Keratinocyte (primary cell): Measurements from ENCODE around the gene VRK1. TPM values are rescaled to one million over a fixed set of nuclear protein-coding genes. Genes with fewer than 3 reads are reported as not detected.

ENCODE experiments used
- DNase-seq: peaks from one replicate; pipeline ENCODE4 v3.0.0-alpha.2; 2011; ENCODE audit warnings: low read depth, missing footprints, low spot score
- FAIRE-seq: peaks from 2 replicates; lab custom pipeline; 2011; peaks lifted over from hg19 to GRCh38; lab: Jason Lieb, UNC
- H2AFZ ChIP-seq: 2 replicates; pipeline ENCODE4 v1.6.0; 2012; ENCODE audit warnings: low read length, control low read depth, inconsistent platforms; ENCODE audit not compliant: control insufficient read depth
- H3K27ac ChIP-seq: 2 replicates; pipeline ENCODE4 v1.5.1; 2011; ENCODE audit warnings: low read length; ENCODE audit not compliant: control insufficient read depth, insufficient read depth
- H3K27me3 ChIP-seq: 3 replicates; pipeline ENCODE4 v1.6.0; 2011; ENCODE audit warnings: low read length; ENCODE audit not compliant: control insufficient read depth, insufficient read depth; ENCODE audit errors: extremely low read depth
- H3K36me3 ChIP-seq, 2 experiments: 2 replicates in 1 of 2; 3 replicates in 1 of 2; pipeline ENCODE4 v1.5.1; 2011; ENCODE audit warnings: low read length in 2 of 2, mild to moderate bottlenecking in 1 of 2; ENCODE audit not compliant: control insufficient read depth in 2 of 2, insufficient read depth in 2 of 2; ENCODE audit errors: extremely low read depth in 1 of 2
- H3K4me1 ChIP-seq: 3 replicates; pipeline ENCODE4 v1.5.1; 2011; ENCODE audit warnings: low read length; ENCODE audit not compliant: control insufficient read depth, insufficient read depth; ENCODE audit errors: extremely low read depth
- H3K4me2 ChIP-seq: 3 replicates; pipeline ENCODE4 v1.6.0; 2011; ENCODE audit warnings: low read depth, low read length; ENCODE audit not compliant: control insufficient read depth, insufficient read depth; ENCODE audit errors: extremely low read depth
- H3K4me3 ChIP-seq, 3 experiments: fragments of 200-600 bp in 1 of 3; sonication (generic) in 1 of 3; 2 replicates in 2 of 3; 3 replicates in 1 of 3; pipeline ENCODE4 v1.5.1; 2011 to 2016; ENCODE audit warnings: low read length in 3 of 3, mild to moderate bottlenecking in 3 of 3, control low read depth in 2 of 3, inconsistent platforms in 1 of 3, low read depth in 1 of 3, mixed read lengths in 1 of 3, mixed run types in 1 of 3, moderate library complexity in 1 of 3; ENCODE audit not compliant: control insufficient read depth in 2 of 3, insufficient read depth in 2 of 3; ENCODE audit errors: extremely low read depth in 1 of 3
- H3K79me2 ChIP-seq: 2 replicates; pipeline ENCODE4 v1.6.0; 2012; ENCODE audit warnings: low read length; ENCODE audit not compliant: control insufficient read depth, insufficient read depth
- H3K9ac ChIP-seq: 3 replicates; pipeline ENCODE4 v1.6.0; 2011; ENCODE audit warnings: low read length; ENCODE audit not compliant: control insufficient read depth, insufficient read depth; ENCODE audit errors: extremely low read depth
- H3K9me1 ChIP-seq: 3 replicates; pipeline ENCODE4 v1.6.0; 2011; ENCODE audit warnings: low read length; ENCODE audit not compliant: control insufficient read depth, insufficient read depth; ENCODE audit errors: extremely low read depth
- H3K9me3 ChIP-seq: 2 replicates; pipeline ENCODE4 v1.5.1; 2012; ENCODE audit warnings: low read depth, low read length; ENCODE audit not compliant: control insufficient read depth
- H4K20me1 ChIP-seq: 3 replicates; pipeline ENCODE4 v1.6.0; 2011; ENCODE audit warnings: low read length; ENCODE audit not compliant: control insufficient read depth, insufficient read depth; ENCODE audit errors: extremely low read depth
- EZH2 ChIP-seq: IDR thresholded peaks from one replicate; pipeline ENCODE4 v1.6.1; 2012; ENCODE audit warnings: inconsistent platforms, mild to moderate bottlenecking, low read length, moderate library complexity
- dilution Hi-C: fragments of 300-500 bp; cut with MboI; formaldehyde crosslinking; loops from one replicate; pipeline ENCODE4 v1.7.0; 2020; ENCODE audit warnings: low sequenced_read_pairs; ENCODE audit not compliant: extremely low pct_ligation_motif_present
- polyA plus RNA-seq, 5 experiments: library from polyadenylated mRNA; depleted of rRNA in 3 of 5; stranded (reverse) in 3 of 5; stranded (forward) in 1 of 5; unstranded in 1 of 5; fragments of >200 nt; gene quantifications; 1 replicate in 1 of 5; 2 replicates in 3 of 5; 3 replicates in 1 of 5; pipeline versions ENCODE4 v1.2.1 to v1.2.3, GENCODE V29; 2011 to 2012; ENCODE audit warnings: missing spikeins in 2 of 5, low read depth in 1 of 5, low replicate concordance in 1 of 5
- TF ChIP-seq, protein P1 (sequence below), 3 experiments: IDR thresholded peaks in 1 of 3; conservative IDR thresholded peaks in 1 of 3; optimal IDR thresholded peaks in 1 of 3; 2 replicates in 2 of 3; 3 replicates in 1 of 3; pipeline versions ENCODE3 to v1.5.1; 2011; ENCODE audit warnings: low read length in 3 of 3, mild to moderate bottlenecking in 3 of 3, moderate library complexity in 2 of 3, control low read depth in 1 of 3, inconsistent platforms in 1 of 3; ENCODE audit not compliant: insufficient read depth in 2 of 3; ENCODE audit errors: extremely low read depth in 1 of 3

VRK1 gene
- polyA plus RNA-seq, 1 donor (not counting 4 experiments of a cell fraction or from before 2014, with no cell fraction given), result 27.1 TPM

GRCh38 chr14:96844857-96845570 lies 47.8 kb downstream of the VRK1 start:
- FAIRE-seq, result no peak

DNA sequence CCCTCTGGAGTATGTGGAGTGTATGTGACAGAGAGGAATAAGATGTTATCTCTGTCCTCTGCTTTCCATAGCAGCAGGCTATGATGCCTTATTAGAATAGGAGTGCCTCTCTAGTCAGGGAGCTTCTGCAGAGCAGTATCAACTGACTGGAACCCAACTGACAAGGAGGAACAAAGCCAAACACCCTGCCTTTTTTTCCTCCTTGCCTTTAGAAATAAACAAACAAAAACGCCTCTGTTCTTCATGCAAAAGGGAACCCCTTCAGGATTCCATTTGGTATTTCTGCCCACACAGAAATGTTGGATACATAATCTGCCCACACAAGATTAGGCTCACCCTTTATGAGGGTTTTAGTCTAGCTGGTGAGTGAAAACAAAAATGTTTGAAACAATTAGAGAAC lies 50.3 kb downstream of the VRK1 start:
- Histone ChIP-seq H3K9me3 (no peaks in the 10 kb centered on the region), H3K4me1 (no peaks in the 10 kb centered on the region), H3K27ac (no peak overlapping the region), H2AFZ (no peak overlapping the region), H3K9ac (no peak overlapping the region), H4K20me1 (no peaks in the 10 kb centered on the region), H3K9me1 (no peaks in the 10 kb centered on the region), H3K4me3 (no peak overlapping the region), H3K36me3 (peaks cover 0 to 4% of the 10 kb centered on the region in 2 experiments), H3K4me2 (no peak overlapping the region), H3K27me3 (no peaks in the 10 kb centered on the region), H3K79me2 (no peaks in the 10 kb centered on the region)
- dilution Hi-C loops, result no loop called here
- TF ChIP-seq, protein P1, sequence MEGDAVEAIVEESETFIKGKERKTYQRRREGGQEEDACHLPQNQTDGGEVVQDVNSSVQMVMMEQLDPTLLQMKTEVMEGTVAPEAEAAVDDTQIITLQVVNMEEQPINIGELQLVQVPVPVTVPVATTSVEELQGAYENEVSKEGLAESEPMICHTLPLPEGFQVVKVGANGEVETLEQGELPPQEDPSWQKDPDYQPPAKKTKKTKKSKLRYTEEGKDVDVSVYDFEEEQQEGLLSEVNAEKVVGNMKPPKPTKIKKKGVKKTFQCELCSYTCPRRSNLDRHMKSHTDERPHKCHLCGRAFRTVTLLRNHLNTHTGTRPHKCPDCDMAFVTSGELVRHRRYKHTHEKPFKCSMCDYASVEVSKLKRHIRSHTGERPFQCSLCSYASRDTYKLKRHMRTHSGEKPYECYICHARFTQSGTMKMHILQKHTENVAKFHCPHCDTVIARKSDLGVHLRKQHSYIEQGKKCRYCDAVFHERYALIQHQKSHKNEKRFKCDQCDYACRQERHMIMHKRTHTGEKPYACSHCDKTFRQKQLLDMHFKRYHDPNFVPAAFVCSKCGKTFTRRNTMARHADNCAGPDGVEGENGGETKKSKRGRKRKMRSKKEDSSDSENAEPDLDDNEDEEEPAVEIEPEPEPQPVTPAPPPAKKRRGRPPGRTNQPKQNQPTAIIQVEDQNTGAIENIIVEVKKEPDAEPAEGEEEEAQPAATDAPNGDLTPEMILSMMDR (optimal IDR thresholded peaks at IDR 0.05 in 1 of 3, IDR thresholded peaks at IDR 0.05 in 1 of 3, conservative IDR thresholded peaks at IDR 0.05 in 1 of 3; ENCODE audit: extremely low read depth in 1 of 3, insufficient read depth in 2 of 3, low read length in 3 of 3), result no peak
- no peak for TF ChIP-seq EZH2
- FAIRE-seq (no peak), DNase-seq (no peak)

More at GRCh38 chr14:96844857-96845570, 47.8 kb downstream of the VRK1 start:
- Histone ChIP-seq H2AFZ (no peak overlapping the region), H3K4me3 (no peak overlapping the region), H3K27ac (no peak overlapping the region), H4K20me1 (no peaks in the 10 kb centered on the region), H3K4me2 (no peak overlapping the region), H3K9ac (no peak overlapping the region), H3K4me1 (no peaks in the 10 kb centered on the region), H3K9me1 (no peaks in the 10 kb centered on the region), H3K9me3 (no peaks in the 10 kb centered on the region), H3K27me3 (no peaks in the 10 kb centered on the region), H3K36me3 (peaks cover 0 to 4% of the 10 kb centered on the region in 2 experiments), H3K79me2 (peaks cover 2% of the 10 kb centered on the region)
- no peak for DNase-seq
- dilution Hi-C loops, result no loop called here
- no peak for TF ChIP-seq EZH2
- TF ChIP-seq, protein P1 (optimal IDR thresholded peaks at IDR 0.05 in 1 of 3, IDR thresholded peaks at IDR 0.05 in 1 of 3, conservative IDR thresholded peaks at IDR 0.05 in 1 of 3; ENCODE audit: extremely low read depth in 1 of 3, insufficient read depth in 2 of 3, low read length in 3 of 3), result no peak
